Measurements from ENCODE around the gene KAT6B. TPM values are rescaled to one million over a fixed set of nuclear protein-coding genes. Genes with fewer than 3 reads are reported as not detected.

Gene KAT6B
- total and polyA plus RNA-seq, 2 of the 8 experiments (the other 6 are each of a cell fraction or from before 2014, with no cell fraction given), result 7.3 to 30.8 TPM

DNA sequence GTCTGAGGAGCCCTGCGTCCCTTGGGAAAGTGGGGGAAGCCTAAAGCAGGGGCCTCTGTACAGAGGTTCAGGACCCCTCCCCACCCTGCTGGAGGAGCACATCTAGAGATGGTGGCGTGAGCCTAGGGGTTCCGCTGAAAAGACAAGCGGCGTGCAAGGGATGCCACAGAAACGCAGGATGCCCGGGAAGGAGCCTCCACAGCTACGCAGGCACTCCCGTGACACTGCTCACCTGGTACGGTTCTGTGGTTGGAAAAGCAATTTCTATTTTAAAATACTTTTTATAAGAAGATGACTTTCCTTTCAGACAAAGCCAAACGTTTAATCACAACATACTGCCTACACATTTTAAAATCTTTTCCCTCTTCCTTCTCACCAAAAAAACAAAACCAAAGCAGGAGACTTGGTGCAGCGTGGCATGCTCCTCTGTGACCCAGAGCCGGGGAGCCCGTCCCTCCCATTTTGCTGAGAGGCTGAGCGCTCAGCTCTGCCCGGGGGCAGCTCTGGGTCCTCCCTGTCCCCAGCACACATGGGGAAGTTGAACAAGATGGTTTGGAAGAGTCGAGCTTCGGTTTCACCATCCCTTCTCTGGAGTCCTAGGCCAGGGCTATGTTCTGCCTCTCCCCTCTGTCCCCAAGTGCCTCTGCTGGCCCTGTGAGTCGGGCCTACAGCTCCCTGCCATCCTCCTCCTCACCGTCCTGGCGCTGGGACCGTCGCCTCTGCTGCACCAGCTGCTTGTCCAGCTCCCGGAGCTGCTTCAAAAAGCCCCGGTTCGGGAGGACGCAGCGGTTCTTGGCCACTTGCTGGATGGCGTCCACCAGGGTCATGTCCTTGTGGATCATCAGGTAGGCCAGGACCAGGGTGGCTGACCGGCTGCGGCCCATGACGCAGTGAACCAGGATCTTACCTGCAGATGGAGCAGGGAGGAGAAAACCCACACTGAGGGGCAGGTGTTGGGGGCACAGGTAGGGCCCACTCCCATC, 211.1 kb downstream of the KAT6B start:
- Histone ChIP-seq H3K4me2 (ENCODE audit: insufficient read depth in 1 of 2, low read depth in 2 of 2, low read length in 2 of 2) (no peak overlapping the region), H3K79me1 (ENCODE audit: low read depth, low read length) (no peaks in the 10 kb centered on the region; the same call in 1 of the 2 replicates), H4K5ac (ENCODE audit: insufficient read length, low read depth, low read length) (no peak overlapping the region), H3K4me1 (replicated peaks in 1 of 4; ENCODE audit: control insufficient read depth in 3 of 4, insufficient read depth in 4 of 4, low read length in 3 of 4) (no peaks in the 10 kb centered on the region), H3K23me2 (ENCODE audit: low read depth, low read length) (no peaks in the 10 kb centered on the region), H3K9me3 (ENCODE audit: insufficient read depth in 2 of 2, low read depth in 1 of 2, low read length in 1 of 2) (no peaks in the 10 kb centered on the region), H4K91ac (replicated peaks; ENCODE audit: insufficient read length, low read length) (peak overlapping the region; percentile 5), H2BK5ac (ENCODE audit: low read depth, low read length) (no peak overlapping the region), H3K27ac (ENCODE audit: low read depth, low read length) (no peak overlapping the region), H2BK120ac (replicated peaks; ENCODE audit: low read depth, low read length) (no peak overlapping the region), H4K8ac (ENCODE audit: extremely low read depth, insufficient read depth, low read length) (no peak overlapping the region; the same call in 1 of the 2 replicates), H3K23ac (ENCODE audit: insufficient read length) (no peak overlapping the region), H4K20me1 (replicated peaks in 1 of 2; ENCODE audit: control insufficient read depth in 1 of 2, insufficient read depth in 2 of 2, low read length in 2 of 2) (no peaks in the 10 kb centered on the region), H2AFZ (ENCODE audit: low read length) (no peak overlapping the region), H3K18ac (ENCODE audit: extremely low read depth, low read length) (no peak overlapping the region), H3K14ac (ENCODE audit: insufficient read length) (no peak overlapping the region), H3K36me3 (ENCODE audit: control insufficient read depth in 2 of 4, insufficient read depth in 4 of 4, low read length in 3 of 4) (no peaks in the 10 kb centered on the region), H3K4me3 (ENCODE audit: extremely low read depth in 1 of 4, insufficient read depth in 2 of 4, low read depth in 3 of 4, low read length in 4 of 4) (no peak overlapping the region), H2BK20ac (ENCODE audit: low read length) (no peak overlapping the region), H2BK15ac (ENCODE audit: low read length) (no peak overlapping the region), H3K4ac (replicated peaks; ENCODE audit: insufficient read length, low read depth, low read length) (no peak overlapping the region), H3K56ac (replicated peaks; ENCODE audit: insufficient read length, low read depth, low read length) (no peak overlapping the region), H2AK5ac (ENCODE audit: low read depth, low read length) (no peak overlapping the region), H3K9ac (replicated peaks in 1 of 4; ENCODE audit: extremely low read depth in 1 of 4, low read depth in 3 of 4, low read length in 3 of 4) (no peak overlapping the region), H3K79me2 (ENCODE audit: control insufficient read depth in 1 of 2, insufficient read depth in 2 of 2, low read length in 2 of 2) (no peaks in the 10 kb centered on the region), H3K27me3 (replicated peaks in 1 of 4; ENCODE audit: control insufficient read depth in 3 of 4, extremely low read depth in 1 of 4, insufficient read depth in 3 of 4, low read length in 3 of 4) (no peaks in the 10 kb centered on the region), H2BK12ac (ENCODE audit: low read depth, low read length) (no peak overlapping the region)
- WGBS, 2 experiments (ENCODE audit: extremely low coverage in 1 of 2, insufficient coverage in 1 of 2, insufficient read length in 1 of 2, insufficient replicate concordance in 2 of 2, low coverage in 1 of 2, low lambda C conversion rate in 2 of 2, missing lambda C conversion rate in 1 of 2), result 89 to 100% methylated on average over 1 to 32 of the region's 32 CpGs
- DNase-seq (ENCODE audit: low read depth in 1 of 2, low spot score in 2 of 2) (no peak), FAIRE-seq (no peak)
- ChIA-PET CTCF (ENCODE audit: partially characterized antibody) (interaction anchor here (0.8 to 2.4 kb wide), 4 partner anchors 15 to 299 kb away, joined by 3 to 12 read pairs (median 4); no protein-coding TSS in a partner anchor), POLR2A (ENCODE audit: partially characterized antibody) (interaction anchor here (1.2 kb wide), 1 partner anchor 61 kb away, joined by 3 read pairs; no protein-coding TSS in a partner anchor)
- TF ChIP-seq, protein P1, sequence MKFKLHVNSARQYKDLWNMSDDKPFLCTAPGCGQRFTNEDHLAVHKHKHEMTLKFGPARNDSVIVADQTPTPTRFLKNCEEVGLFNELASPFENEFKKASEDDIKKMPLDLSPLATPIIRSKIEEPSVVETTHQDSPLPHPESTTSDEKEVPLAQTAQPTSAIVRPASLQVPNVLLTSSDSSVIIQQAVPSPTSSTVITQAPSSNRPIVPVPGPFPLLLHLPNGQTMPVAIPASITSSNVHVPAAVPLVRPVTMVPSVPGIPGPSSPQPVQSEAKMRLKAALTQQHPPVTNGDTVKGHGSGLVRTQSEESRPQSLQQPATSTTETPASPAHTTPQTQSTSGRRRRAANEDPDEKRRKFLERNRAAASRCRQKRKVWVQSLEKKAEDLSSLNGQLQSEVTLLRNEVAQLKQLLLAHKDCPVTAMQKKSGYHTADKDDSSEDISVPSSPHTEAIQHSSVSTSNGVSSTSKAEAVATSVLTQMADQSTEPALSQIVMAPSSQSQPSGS (IDR thresholded peaks at IDR 0.05; ENCODE audit: low read length), result no peak
- TF ChIP-seq BRCA1 (IDR thresholded peaks at IDR 0.05; ENCODE audit: low read depth, low read length), result no peak
- TF ChIP-seq TCF12 (IDR thresholded peaks at IDR 0.05; ENCODE audit: low read depth, low read length), result no peak
- TF ChIP-seq USF2 (IDR thresholded peaks at IDR 0.05; ENCODE audit: low read length), result no peak
- TF ChIP-seq CREB1 (IDR thresholded peaks at IDR 0.05), result no peak
- no peak for TF ChIP-seq KDM4A (IDR thresholded peaks at IDR 0.05; ENCODE audit: low read depth, low read length, severe bottlenecking)
- TF ChIP-seq CHD1 (IDR thresholded peaks at IDR 0.05; ENCODE audit: low read depth, low read length), result no peak
- no peak for TF ChIP-seq POLR2A (IDR thresholded peaks at IDR 0.05; ENCODE audit: control extremely low read depth in 1 of 2, low read depth in 2 of 2, low read length in 2 of 2)
- no peak for TF ChIP-seq SIRT6 (IDR thresholded peaks at IDR 0.05; ENCODE audit: low read length)
- TF ChIP-seq CHD2 (IDR thresholded peaks at IDR 0.05; ENCODE audit: low read length), result no peak

All from H1 (cell line).